Measurements from ENCODE around the gene RBM10.

Gene RBM10

DNA sequence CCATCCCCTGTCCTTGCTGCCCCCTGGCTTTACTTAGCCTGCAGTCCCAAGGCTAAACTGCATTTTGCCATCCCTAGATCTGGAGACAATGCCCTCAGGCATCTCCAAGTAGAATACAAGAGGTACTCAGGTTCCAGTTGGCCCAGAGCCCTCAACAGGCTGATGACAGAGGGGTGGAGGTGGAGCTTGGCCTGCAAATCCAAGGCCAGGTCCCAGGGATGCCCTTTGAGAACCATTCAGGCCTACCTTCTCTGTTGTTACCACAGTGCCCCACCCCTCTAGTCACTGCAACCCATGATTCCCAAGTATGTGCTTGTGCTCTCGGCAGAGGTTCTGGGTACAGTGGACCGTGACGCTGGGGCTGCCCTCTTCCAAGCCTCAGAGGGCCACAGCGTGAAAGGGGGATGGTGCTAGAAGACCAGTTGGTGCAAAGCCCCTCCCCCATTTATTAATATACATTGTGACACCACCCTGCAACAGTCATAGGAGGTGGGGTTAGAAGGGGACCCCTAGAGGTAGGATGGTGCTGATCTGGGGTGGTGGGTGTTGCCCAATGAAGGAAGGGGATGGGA, 42.2 kb downstream of the RBM10 start:
- H3K9me3 ChIP-seq (ENCODE audit: control insufficient read depth in 2 of 2, low read length in 2 of 2): no peaks in the 10 kb centered on the region
- H3K9ac ChIP-seq (ENCODE audit: low read depth in 1 of 2, low read length in 2 of 2): no peak overlapping the region
- H3K4me3 ChIP-seq (ENCODE audit: low read length in 2 of 2): no peak overlapping the region
- no peaks in the 10 kb centered on the region for H3K4me1 ChIP-seq (ENCODE audit: control insufficient read depth in 2 of 2, insufficient read depth in 2 of 2, low read length in 2 of 2)
- no peak overlapping the region for H3K27ac ChIP-seq (ENCODE audit: low read depth in 2 of 2, low read length in 2 of 2)
- peaks cover 15 to 24% of the 10 kb centered on the region in 2 donors for H3K36me3 ChIP-seq (ENCODE audit: control insufficient read depth in 2 of 2, insufficient read depth in 2 of 2, low read length in 2 of 2)
- peaks cover 7 to 9% of the 10 kb centered on the region in 2 donors for H3K27me3 ChIP-seq (ENCODE audit: control insufficient read depth in 2 of 2, insufficient read depth in 2 of 2, low read length in 2 of 2)

DNA sequence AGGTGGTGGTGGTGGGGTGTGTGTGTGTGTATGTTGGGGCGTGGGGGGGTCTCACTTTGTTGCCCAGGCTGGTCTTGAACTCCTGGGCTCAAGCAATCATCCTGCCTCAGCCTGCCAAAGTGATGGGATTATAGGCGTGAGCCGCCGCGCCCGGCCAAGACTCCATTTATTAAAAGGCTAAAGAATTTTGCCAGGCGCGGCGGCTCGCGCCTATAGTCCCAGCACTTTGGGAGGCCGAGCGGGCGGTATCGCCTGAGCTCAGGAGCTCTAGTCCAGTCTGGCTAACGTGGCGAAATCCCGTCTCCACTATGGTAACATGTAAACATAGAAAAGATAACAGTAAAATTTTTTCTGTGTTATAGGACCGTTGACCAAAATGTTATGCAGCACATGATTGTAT, 44.9 kb downstream of the RBM10 start:
- Histone ChIP-seq H3K27ac (ENCODE audit: low read depth in 2 of 2, low read length in 2 of 2) (no peak overlapping the region), H3K4me1 (ENCODE audit: control insufficient read depth in 2 of 2, insufficient read depth in 2 of 2, low read length in 2 of 2) (peaks cover 12 to 13% of the 10 kb centered on the region in 2 donors), H3K36me3 (ENCODE audit: control insufficient read depth in 2 of 2, insufficient read depth in 2 of 2, low read length in 2 of 2) (peaks cover 8 to 12% of the 10 kb centered on the region in 2 donors), H3K27me3 (ENCODE audit: control insufficient read depth in 2 of 2, insufficient read depth in 2 of 2, low read length in 2 of 2) (peaks cover 3 to 9% of the 10 kb centered on the region in 2 donors), H3K9ac (ENCODE audit: low read depth in 1 of 2, low read length in 2 of 2) (no peak overlapping the region), H3K9me3 (ENCODE audit: control insufficient read depth in 2 of 2, low read length in 2 of 2) (no peaks in the 10 kb centered on the region), H3K4me3 (ENCODE audit: low read length in 2 of 2) (no peak overlapping the region)

DNA sequence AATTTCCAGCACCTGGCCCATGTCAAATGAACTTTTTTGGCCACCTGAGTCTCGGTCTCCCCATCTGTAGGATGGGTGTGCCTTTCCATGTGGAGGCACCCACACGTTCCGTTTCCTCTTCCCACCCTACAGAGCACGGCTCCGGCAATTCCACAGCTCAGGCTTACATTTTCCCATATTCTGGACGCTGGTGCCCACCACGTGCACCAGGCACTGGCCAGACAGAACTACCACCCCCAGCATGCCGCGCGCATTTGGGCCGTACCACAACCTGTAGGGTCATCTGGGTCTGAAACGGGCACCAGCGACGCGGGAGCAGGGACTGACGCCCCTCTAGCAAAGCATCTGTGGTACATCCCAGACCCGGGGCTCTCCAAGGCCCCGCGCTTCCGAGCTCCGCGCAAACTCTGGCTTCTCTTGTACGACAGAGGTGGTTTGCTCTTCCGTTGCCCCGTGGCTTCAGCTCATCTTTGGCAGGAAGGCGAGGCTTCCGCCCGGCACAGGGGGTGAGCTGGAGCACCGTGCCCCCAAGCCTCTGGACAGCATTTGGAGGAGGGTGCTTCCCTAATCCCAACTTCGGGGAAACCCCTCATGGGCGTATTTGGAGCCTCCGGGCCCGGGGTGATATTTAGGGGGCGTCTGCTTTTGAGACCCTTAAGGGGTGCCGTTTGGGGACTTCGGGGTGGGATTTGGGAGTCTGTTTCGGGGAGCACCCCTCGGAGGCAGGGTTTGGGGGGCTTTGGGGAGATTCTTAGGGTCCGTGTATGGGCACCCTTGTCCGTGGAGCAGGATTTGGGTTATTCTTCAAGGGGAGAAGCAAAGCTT, 45.6 kb downstream of the RBM10 start:
- peaks cover 3 to 9% of the 10 kb centered on the region in 2 donors for H3K27me3 ChIP-seq (ENCODE audit: control insufficient read depth in 2 of 2, insufficient read depth in 2 of 2, low read length in 2 of 2)
- H3K4me1 ChIP-seq (ENCODE audit: control insufficient read depth in 2 of 2, insufficient read depth in 2 of 2, low read length in 2 of 2): peaks cover 13 to 15% of the 10 kb centered on the region in 2 donors
- H3K9ac ChIP-seq (ENCODE audit: low read depth in 1 of 2, low read length in 2 of 2): peak overlapping the region; percentile 63

DNA sequence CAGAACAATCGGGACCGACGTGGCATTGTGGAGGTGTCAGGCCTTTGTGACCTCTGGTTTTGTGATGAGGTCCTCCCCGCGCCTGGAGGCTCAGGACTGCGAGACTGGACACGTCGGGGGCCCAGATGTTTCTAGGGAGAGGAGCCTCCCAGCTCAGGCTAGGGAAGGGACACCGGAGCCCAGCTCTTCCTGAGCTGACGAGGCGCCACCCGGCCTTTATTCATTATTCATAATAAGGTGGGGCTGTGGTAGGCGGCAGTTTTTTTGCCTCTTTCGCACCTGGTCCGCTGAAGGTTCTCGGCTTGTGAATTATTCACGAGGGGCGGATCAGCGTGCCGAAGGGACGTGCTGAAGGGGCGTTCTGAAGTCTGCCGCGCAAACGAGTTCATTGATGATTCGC, 46.3 kb downstream of the RBM10 start:
- peaks cover 6 to 7% of the 10 kb centered on the region in 2 donors for H3K36me3 ChIP-seq (ENCODE audit: control insufficient read depth in 2 of 2, insufficient read depth in 2 of 2, low read length in 2 of 2)
- H3K27me3 ChIP-seq (ENCODE audit: control insufficient read depth in 2 of 2, insufficient read depth in 2 of 2, low read length in 2 of 2): peaks cover 3 to 6% of the 10 kb centered on the region in 2 donors
- H3K4me3 ChIP-seq (ENCODE audit: low read length in 2 of 2): peak overlapping the region; percentile 54 to 75
- H3K27ac ChIP-seq (ENCODE audit: low read depth in 2 of 2, low read length in 2 of 2): peak overlapping the region in 1 of 2 donors; percentile 65
- no peaks in the 10 kb centered on the region for H3K9me3 ChIP-seq (ENCODE audit: control insufficient read depth in 2 of 2, low read length in 2 of 2)
- peak overlapping the region; percentile 63 for H3K9ac ChIP-seq (ENCODE audit: low read depth in 1 of 2, low read length in 2 of 2)
- H3K4me1 ChIP-seq (ENCODE audit: control insufficient read depth in 2 of 2, insufficient read depth in 2 of 2, low read length in 2 of 2): peaks cover 20% of the 10 kb centered on the region in 2 donors

More for the DNA sequence above, 45.6 kb downstream of the RBM10 start:
- peaks cover 6 to 11% of the 10 kb centered on the region in 2 donors for H3K36me3 ChIP-seq (ENCODE audit: control insufficient read depth in 2 of 2, insufficient read depth in 2 of 2, low read length in 2 of 2)
- H3K9me3 ChIP-seq (ENCODE audit: control insufficient read depth in 2 of 2, low read length in 2 of 2): no peaks in the 10 kb centered on the region
- H3K4me3 ChIP-seq (ENCODE audit: low read length in 2 of 2): peak overlapping the region; percentile 54 to 75
- peak overlapping the region; percentile 7 to 65 for H3K27ac ChIP-seq (ENCODE audit: low read depth in 2 of 2, low read length in 2 of 2)

DNA sequence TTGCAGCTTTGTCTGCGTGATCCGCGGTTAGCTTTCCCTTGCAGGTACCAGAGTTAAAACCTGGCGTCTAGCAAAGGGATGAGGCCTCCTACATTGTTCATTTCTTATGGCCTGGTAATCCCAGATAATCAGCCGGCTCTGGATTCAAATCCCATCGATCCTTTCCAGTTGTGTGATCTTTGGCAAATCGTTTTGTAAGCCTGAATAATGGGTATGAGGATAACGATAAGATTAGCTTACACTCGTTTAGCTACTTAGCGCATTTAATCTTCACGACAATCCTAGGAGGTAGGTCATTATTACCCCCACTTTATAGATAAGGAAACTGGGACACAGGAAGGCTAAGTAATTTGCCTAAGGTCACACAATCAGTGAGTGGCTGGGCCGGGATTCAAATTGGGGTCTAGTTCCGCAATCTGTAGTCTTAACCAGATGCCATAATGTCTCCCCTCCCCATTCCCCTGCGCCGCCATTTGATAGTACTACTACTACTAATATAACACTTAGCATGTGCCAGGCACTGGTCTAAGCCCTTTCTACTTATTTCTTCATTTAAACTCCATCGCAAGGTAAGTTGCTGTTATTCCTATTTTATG, 46.9 kb downstream of the RBM10 start:
- Histone ChIP-seq H3K4me3 (ENCODE audit: low read length in 2 of 2) (peak overlapping the region; percentile 54 to 75), H3K9ac (ENCODE audit: low read depth in 1 of 2, low read length in 2 of 2) (peak overlapping the region in 1 of 2 donors; percentile 63)

DNA sequence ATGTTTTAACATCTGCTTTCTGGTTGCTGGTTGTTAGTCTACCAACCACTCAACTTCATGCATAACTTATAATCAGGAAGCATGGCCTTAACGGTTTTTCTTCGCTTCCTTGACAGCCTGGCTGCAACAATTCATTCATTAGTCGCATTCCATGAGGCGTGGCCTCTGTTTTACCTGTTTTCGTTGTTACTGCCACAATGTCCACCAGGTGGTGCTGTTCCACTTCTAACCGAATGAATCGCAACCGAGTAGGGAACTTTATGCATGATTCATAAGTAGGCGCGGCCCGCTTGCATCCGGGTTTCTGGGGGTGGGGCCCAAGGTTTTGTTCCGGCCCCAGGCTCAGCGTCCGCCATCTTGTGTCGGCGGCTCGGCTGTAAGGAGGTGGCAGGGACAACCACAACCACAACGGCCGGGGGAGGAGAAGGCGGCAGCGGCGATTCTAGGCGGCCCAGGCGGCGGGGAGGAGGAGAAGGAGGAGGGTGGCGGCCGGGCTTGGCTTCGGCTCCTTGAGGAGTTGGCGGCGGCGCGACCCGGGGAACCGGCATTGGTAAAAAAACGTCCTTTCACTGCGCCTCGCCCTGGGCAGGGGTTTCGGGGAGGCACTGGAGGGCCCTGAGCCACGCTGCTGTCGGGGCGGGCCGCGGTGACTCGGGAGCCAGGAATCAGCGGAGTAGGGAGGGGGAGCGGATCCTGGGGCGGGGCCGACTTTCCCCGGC, 48.6 kb downstream of the RBM10 start, which contains the start of gene UBA1:
Gene UBA1 (plus strand): TSS at position 355 of the 719 bp plus-strand sequence. CDS start 4,974 bp downstream, outside the sequence.
- no peaks in the 10 kb centered on the region for H3K9me3 ChIP-seq (ENCODE audit: control insufficient read depth in 2 of 2, low read length in 2 of 2)
- peak within 1 kb of the TSS; percentile 90 to 95 for H3K27ac ChIP-seq (ENCODE audit: low read depth in 2 of 2, low read length in 2 of 2)
- peaks cover 0 to 6% of the 10 kb centered on the region in 2 donors for H3K27me3 ChIP-seq (ENCODE audit: control insufficient read depth in 2 of 2, insufficient read depth in 2 of 2, low read length in 2 of 2)
- peaks cover 26 to 27% of the 10 kb centered on the region in 2 donors for H3K4me1 ChIP-seq (ENCODE audit: control insufficient read depth in 2 of 2, insufficient read depth in 2 of 2, low read length in 2 of 2)
- H3K9ac ChIP-seq (ENCODE audit: low read depth in 1 of 2, low read length in 2 of 2): peak within 1 kb of the TSS; percentile 94 to 99
- peaks cover 6 to 20% of the 10 kb centered on the region in 2 donors for H3K36me3 ChIP-seq (ENCODE audit: control insufficient read depth in 2 of 2, insufficient read depth in 2 of 2, low read length in 2 of 2)
- peak within 1 kb of the TSS; percentile 92 to 96 for H3K4me3 ChIP-seq (ENCODE audit: low read length in 2 of 2)

More for the DNA sequence above, 46.9 kb downstream of the RBM10 start:
- Histone ChIP-seq H3K27me3 (ENCODE audit: control insufficient read depth in 2 of 2, insufficient read depth in 2 of 2, low read length in 2 of 2) (peaks cover 3 to 6% of the 10 kb centered on the region in 2 donors), H3K9me3 (ENCODE audit: control insufficient read depth in 2 of 2, low read length in 2 of 2) (no peaks in the 10 kb centered on the region), H3K27ac (ENCODE audit: low read depth in 2 of 2, low read length in 2 of 2) (no peak overlapping the region), H3K4me1 (ENCODE audit: control insufficient read depth in 2 of 2, insufficient read depth in 2 of 2, low read length in 2 of 2) (peaks cover 24% of the 10 kb centered on the region in 2 donors), H3K36me3 (ENCODE audit: control insufficient read depth in 2 of 2, insufficient read depth in 2 of 2, low read length in 2 of 2) (peaks cover 4 to 7% of the 10 kb centered on the region in 2 donors)

DNA sequence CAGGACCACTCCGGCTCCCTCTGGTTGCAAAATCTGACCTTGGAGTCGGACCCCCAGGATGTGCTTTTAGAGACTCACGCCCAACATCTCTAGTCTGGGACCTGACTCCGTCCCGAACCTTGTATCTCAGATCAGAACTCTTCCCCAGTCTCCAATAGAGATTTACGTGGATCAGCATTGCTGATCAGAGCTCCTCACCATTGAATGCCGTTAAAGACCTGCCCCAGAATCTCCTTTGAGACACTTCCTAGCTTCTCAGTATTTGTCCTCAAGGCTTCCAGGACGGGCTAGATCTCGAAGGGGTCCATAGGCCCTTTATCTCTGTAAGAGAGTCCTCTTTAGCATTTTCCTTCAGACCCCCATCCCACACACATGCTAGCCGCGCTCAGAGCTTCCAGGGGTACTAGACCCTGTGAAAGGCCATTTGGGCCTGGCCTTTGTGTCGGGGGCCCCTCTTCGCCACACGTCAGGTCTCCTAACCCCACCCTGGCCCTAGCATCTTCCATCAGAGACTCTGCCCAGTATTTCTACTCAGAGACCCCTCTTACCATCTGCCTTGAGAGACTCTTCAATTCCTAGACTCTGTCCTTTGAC, 49.3 kb downstream of the RBM10 start:
- peaks cover 26 to 27% of the 10 kb centered on the region in 2 donors for H3K4me1 ChIP-seq (ENCODE audit: control insufficient read depth in 2 of 2, insufficient read depth in 2 of 2, low read length in 2 of 2)

DNA sequence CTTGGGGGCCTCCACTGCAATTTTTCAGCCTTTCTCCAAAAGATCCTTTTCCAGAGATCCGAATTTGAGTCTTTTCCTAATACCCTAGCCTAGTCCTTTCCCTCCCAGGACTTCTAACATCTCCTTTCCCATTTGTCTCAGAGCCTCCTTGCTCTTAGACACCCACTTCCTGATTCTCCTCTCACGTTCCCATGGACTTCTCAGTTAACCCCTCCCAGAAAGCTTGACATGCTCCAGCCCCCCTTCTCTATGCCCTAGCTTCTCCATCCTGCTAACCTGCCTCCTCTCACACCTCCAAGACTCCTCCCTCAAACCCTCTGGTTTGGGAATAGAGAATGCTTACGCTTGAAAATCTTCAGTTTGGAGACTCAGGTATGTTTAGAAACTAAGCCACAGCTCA, 51.1 kb downstream of the RBM10 start:
- peaks cover 0 to 4% of the 10 kb centered on the region in 2 donors for H3K27me3 ChIP-seq (ENCODE audit: control insufficient read depth in 2 of 2, insufficient read depth in 2 of 2, low read length in 2 of 2)
- no peak overlapping the region for H3K27ac ChIP-seq (ENCODE audit: low read depth in 2 of 2, low read length in 2 of 2)
- no peaks in the 10 kb centered on the region for H3K9me3 ChIP-seq (ENCODE audit: control insufficient read depth in 2 of 2, low read length in 2 of 2)
- H3K36me3 ChIP-seq (ENCODE audit: control insufficient read depth in 2 of 2, insufficient read depth in 2 of 2, low read length in 2 of 2): peaks cover 28 to 42% of the 10 kb centered on the region in 2 donors
- H3K4me3 ChIP-seq (ENCODE audit: low read length in 2 of 2): peak overlapping the region in 1 of 2 donors; percentile 34
- H3K9ac ChIP-seq (ENCODE audit: low read depth in 1 of 2, low read length in 2 of 2): peak overlapping the region in 1 of 2 donors; percentile 20
- peaks cover 27 to 29% of the 10 kb centered on the region in 2 donors for H3K4me1 ChIP-seq (ENCODE audit: control insufficient read depth in 2 of 2, insufficient read depth in 2 of 2, low read length in 2 of 2)

More for the DNA sequence above, 49.3 kb downstream of the RBM10 start:
- H3K9me3 ChIP-seq (ENCODE audit: control insufficient read depth in 2 of 2, low read length in 2 of 2): no peaks in the 10 kb centered on the region
- H3K9ac ChIP-seq (ENCODE audit: low read depth in 1 of 2, low read length in 2 of 2): peak overlapping the region; percentile 94 to 99
- H3K27me3 ChIP-seq (ENCODE audit: control insufficient read depth in 2 of 2, insufficient read depth in 2 of 2, low read length in 2 of 2): peaks cover 0 to 6% of the 10 kb centered on the region in 2 donors
- peak overlapping the region; percentile 92 to 96 for H3K4me3 ChIP-seq (ENCODE audit: low read length in 2 of 2)
- peaks cover 13 to 27% of the 10 kb centered on the region in 2 donors for H3K36me3 ChIP-seq (ENCODE audit: control insufficient read depth in 2 of 2, insufficient read depth in 2 of 2, low read length in 2 of 2)
- H3K27ac ChIP-seq (ENCODE audit: low read depth in 2 of 2, low read length in 2 of 2): peak overlapping the region; percentile 90 to 95

DNA sequence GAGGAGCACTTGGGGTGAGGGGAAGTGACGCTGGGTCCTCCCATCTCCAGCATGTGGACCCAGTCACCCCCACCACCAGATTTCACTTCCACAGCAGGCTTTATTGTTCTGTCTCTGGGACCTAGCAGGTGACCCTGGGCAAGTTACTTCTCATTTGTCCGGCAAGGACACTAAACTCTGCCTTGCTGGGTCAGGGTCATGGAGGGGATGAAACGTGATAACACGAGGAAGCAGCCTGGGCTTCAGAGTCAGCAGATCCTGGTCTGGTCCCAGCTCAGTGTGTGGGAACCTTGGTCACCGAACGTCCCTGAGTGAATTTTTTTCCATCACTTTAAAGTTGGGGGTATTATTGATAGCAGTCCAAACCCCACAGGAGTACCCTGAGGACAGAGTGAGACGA, 52.5 kb downstream of the RBM10 start:
- Histone ChIP-seq H3K9ac (ENCODE audit: low read depth in 1 of 2, low read length in 2 of 2) (no peak overlapping the region), H3K4me1 (ENCODE audit: control insufficient read depth in 2 of 2, insufficient read depth in 2 of 2, low read length in 2 of 2) (peaks cover 27 to 29% of the 10 kb centered on the region in 2 donors), H3K4me3 (ENCODE audit: low read length in 2 of 2) (no peak overlapping the region), H3K36me3 (ENCODE audit: control insufficient read depth in 2 of 2, insufficient read depth in 2 of 2, low read length in 2 of 2) (peaks cover 42 to 56% of the 10 kb centered on the region in 2 donors), H3K9me3 (ENCODE audit: control insufficient read depth in 2 of 2, low read length in 2 of 2) (no peaks in the 10 kb centered on the region), H3K27me3 (ENCODE audit: control insufficient read depth in 2 of 2, insufficient read depth in 2 of 2, low read length in 2 of 2) (no peaks in the 10 kb centered on the region), H3K27ac (ENCODE audit: low read depth in 2 of 2, low read length in 2 of 2) (no peak overlapping the region)

Data from mucosa of rectum (tissue), 2 donors.